CD4-positive, alpha-beta T cell treated with Interleukin-1 beta for 1 hour (primary cell): ENCODE measurements around the gene NELFB.
A peak's percentile ranks its signal among the peaks of the same experiment; 100 is the strongest.

Experiments used
- DNase-seq, 2 donors: peaks; one replicate each; pipeline ENCODE4 v3.0.0-alpha.2; 2020 to 2022

Gene NELFB

DNA sequence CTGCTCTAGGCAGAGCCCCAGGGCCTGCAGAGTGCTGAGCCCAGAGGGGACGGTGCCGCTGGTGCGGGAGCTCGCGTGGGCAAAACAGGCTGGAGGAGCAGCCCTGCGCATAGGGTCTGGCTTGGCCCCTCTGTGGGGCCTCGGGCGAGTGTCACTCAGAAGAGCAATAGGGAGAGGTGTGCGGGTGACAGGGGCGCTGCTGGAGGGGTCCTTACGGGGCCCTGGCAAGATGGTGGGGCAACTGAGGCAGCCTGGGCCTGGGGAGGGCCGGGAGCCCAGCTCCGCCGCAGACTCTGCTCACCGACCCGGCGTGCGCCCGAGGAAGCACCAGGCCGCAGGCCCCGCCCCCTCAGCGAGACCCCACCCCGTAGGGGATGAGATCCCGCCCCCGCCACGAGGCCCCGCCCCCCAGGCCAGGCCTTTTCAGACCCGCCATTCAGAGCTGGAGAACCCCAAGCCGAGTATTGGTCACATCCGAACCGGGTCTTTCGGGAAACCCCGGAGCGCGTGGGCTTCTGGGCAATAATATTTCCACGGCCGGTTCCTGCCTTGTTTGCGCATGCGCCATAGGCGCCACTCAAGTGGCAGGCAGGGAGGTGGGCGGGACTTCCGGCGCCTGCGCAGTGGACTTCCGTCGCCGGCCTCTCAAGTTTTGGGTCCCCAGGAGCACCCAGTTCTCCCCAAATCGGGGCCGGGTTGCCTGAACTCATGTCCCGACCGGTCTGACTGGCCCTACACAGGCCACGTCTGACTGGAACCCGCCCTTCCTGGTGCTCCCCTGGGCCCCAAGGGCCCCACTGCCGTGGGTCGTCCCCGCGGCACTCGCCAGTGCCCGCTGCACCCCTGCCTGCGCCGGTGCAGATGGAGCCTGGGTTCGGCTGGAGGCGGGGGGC is 31.8 kb upstream of the NELFB start:
- DNase-seq, result peak; percentile 99 to 100

DNA sequence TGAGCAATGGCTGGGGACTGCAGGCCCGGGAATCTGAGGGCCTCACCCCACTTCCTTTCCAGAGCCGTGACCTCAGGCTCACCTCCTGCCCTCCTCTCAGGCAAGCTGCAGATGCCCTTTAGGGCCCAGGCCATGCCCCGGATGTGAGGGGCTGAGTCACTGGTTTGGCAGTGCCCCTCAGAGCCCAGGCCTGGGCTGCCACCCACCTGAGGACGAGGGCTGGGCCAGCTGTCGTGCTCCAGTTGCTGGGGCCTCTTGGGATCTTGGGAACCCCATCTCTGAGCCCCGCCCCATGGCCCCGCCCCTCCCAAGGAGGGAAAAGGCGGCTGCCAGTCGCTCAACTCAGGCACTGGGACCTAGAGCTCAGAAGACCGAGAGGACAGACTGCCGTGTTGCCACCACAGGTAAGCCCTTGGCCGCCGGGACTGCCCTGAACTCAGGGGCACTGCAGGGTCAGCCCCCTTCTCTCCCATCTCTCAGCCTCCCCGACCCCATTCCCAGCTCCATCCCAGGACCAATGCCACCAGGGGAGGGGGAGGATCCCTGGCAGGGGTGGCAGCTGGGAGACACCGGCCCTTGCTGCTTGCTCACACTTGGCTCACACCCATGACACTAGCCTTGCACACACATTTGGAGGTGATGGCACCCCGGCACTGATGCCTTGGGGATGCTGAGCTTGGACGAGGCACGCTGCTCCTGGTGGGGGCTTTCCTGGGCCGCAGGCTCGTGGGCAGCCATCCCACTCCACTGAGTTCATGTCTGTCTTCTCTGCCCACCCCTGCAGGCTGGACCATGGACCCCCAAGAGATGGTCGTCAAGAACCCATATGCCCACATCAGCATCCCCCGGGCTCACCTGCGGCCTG is 30.1 kb upstream of the NELFB start, which contains the start of gene CYSRT1:
CYSRT1 (plus strand) TSS at position 345 of the 865 bp plus-strand sequence; CDS start at position 793, 448 bp downstream.
- peak in 1 of 2 donors; percentile 10 for DNase-seq

DNA sequence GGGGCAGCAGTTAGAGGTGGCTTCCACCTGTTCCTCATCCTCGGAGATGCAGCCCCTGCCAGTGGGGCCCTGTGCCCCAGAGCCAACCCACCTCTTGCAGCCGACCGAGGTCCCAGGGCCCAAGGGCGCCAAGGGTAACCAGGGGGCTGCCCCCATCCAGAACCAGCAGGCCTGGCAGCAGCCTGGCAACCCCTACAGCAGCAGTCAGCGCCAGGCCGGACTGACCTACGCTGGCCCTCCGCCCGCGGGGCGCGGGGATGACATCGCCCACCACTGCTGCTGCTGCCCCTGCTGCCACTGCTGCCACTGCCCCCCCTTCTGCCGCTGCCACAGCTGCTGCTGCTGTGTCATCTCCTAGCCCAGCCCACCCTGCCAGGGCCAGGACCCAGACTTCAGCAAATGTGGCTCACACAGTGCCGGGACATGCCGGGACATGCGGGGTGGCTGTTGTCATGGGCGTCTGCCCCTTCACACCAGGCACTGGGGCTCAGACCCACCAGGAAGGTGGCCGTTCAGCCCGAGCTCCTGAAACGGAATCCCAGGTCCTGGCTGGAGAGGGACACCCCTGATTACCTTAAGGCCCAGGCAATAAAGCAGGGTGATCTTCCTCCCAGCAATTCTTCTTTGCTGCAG is 29.3 kb upstream of the NELFB start:
- DNase-seq, result no peak

DNA sequence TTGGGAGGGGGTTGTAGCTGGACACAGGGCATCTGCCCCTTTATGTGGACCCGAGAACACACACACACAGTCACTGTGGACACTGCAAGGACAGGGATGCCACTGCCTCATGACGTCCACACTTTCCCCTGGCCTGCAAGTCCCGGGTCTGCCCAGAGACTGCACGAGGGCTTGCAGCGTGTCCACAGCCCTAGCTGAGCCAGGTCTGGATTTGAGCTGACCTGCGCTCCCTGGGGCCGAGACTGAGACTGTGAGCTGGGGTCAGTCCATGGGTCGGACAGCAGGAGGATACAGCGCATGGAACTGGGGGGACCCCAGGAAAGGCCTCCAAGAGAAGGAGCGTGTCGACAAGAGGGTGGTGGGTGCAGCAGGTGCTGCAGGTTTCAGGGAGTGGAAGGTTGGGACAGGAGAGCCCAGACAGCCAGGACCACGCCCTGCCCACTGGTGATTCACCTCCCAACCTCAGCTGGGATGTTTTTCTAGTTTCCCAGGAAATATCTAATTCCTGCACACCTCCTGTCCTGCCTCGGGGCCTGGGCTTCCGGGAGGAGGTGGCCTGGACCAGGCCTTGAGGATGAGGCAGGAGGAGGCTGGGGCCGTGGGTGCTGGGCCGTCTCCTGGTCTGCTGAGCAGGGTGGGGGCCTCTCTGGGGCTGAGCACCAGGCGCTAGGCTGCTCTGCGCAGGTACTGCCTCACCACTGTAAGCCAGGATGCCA is 28.6 kb upstream of the NELFB start:
- no peak for DNase-seq

DNA sequence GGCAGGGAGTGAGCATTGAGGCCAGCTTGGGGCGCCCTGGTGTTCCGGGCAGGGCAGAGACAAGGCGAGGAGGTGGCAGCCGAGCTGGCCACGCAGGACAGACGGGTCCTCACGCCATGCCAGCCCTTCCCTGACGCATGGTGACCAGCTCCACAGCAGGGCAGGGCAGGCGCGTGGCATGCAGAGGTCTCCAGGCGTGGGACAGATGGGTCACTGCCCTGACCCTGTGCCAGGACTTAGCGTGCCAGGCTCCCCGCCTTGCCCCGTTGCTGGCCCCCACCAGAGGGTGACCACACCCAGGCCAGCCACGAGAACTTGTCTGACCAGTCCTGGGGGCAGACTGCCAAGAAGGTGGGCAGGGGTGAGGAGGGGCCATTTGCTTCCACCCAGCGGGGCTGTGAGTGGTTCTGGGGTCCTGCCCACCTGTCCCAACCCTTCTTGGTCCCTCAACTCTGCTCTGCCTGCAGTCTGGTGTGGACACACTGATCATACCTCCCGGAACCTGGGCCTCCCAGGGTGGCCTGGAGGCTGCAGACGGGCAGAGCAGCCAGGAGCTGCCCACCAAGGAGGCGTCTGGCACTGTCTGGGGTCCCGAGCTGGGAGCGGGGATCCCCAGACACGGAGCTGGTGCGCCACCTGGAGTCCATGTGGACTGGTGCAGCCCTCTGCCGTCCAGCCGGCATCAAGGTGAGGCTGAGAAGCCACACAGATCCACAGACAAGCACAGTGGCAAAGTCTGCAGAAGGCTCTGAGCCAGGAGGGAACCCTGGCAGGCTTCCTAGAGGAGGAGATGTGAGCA is 27.9 kb upstream of the NELFB start, which contains the start of gene RNF224:
RNF224 (plus strand) TSS at position 449 of the 799 bp plus-strand sequence. CDS start 834 bp downstream, outside the sequence.
- DNase-seq, result peak; percentile 82 to 84

DNA sequence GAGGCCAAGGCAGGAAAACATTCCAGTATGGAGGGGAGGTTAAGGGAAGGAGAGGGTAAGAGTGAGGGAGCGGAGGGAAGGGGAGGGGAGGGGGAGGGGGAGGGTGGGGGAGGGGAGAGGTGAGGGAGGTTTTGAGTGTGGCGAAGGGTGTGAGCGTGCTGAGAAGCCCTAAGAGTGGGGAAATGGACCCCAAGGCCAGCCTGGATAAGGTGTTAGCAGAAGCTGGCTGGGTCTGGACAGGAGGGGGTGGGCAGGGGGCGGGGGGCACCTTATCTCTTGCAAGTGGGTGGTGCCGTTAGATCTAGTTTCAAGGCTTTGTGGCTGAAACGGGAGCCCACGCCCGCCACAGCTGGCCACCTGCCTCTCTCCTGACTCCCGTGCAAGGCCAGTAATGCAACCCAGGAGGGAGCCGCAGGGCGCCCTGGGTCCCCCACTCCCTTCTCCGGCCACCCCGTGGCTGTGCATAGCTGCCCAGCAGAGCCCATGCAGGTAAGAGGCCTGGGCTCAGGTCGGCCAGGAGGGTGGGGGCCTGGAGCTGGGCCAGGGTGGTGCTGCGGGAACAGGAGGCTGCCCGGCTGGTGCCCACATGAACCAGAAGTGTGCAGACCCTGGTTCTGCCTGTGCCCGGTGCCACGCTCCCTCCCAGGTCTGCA is 27.1 kb upstream of the NELFB start:
- no peak for DNase-seq

DNA sequence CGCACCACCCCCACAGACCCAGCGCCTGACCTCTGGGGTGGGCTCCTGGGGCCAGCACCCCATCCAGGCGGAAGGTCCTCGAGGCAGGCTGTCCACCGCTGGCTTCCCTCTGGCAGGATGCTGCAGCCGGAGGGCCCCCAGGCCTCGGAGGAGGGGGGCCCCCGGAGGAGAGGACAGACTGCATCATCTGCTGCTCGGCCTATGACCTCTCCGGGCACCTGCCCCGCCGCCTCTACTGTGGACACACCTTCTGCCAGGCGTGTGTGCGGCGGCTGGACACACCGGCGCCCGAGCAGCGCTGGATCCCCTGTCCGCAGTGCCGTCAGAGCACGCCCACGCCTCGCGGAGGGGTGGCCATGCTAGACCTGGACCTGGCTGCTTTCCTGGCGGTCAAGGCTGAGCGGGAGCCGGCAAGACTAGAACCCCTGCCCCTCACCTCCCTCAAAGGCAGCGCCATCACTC is 26.6 kb upstream of the NELFB start:
- DNase-seq, result no peak

DNA sequence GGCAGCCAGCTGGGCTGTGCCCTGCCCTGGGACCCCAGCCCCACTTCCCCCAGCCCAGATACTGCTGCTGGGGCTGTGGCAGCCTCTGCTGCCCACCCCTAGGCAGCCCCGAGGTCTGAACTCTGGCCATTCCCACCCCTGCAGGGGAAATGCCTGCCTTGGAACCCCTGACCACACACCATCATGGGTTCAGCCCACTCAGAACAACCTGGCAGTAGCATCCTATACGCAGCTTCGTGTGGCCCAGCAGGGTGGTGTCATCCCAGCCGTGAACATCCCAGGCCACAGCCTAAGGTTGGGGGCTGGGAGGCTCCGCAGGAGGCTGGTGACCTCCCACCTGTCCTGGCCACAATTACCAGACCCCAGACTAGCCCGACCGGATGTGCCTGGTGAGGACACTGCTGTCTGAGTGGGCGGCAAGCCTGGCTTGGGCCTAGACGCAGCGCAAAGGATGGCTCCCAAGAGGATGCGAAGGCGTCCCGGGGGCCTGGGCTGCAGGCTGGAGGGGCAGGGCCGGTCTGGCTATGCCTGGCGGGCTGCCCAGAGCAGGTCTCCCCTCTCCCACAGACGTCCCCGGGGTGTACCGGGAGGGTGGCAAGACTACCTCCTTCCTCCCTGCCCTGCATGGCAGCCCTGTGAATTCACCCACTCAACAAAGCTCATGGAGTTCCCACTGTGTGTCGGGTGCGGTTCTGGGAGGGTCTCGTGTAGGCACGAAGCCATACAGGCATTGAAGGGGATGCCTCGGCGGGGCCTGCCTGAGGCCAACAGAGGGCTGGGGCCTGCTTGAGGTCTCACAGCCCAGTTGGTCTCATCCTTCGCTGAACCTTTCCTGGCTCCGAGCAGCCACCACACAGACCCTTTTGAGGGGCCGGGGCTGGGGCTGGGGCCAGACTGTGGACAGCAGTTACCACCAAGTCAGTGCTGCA is 25.9 kb upstream of the NELFB start:
- DNase-seq, result no peak

DNA sequence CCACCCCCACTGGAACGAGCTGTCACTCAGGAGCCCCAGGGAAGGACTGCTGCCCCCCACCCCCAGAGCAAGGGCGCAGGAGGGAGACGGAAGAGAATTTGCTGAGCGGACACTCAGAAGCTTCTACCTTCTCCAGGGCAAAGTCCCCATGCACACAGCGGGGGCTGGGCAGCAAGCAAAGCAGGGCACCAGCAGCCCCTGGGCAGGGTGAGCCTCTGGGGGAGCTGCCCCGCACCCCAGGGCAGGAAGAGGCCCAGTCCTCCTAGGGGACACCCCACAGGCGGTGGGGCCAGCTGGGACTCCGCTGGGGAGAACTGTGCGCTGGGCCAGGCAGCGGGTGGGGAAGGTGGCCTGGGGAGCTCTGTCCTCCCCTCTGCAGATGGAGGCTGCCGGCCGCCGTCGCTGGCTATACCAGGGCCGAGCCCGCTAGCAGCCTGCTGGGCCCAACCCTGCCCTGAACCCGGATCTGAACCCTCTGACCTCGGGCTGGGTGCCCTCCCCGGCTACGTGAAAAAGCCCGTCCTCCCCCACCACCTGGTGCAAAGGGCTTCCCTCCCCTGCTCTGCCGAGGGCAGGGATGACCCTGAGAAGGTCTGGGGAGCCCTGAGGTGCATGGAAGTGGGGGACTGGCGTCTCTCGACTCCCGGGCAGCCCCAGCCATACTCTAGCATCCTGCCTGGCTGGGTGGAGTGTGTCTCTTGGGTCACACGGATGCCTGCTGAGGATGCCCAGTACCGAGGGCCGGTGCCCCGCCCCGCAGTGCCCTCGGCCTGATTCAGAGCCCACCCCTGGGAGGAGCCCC is 25.0 kb upstream of the NELFB start:
- no peak for DNase-seq

DNA sequence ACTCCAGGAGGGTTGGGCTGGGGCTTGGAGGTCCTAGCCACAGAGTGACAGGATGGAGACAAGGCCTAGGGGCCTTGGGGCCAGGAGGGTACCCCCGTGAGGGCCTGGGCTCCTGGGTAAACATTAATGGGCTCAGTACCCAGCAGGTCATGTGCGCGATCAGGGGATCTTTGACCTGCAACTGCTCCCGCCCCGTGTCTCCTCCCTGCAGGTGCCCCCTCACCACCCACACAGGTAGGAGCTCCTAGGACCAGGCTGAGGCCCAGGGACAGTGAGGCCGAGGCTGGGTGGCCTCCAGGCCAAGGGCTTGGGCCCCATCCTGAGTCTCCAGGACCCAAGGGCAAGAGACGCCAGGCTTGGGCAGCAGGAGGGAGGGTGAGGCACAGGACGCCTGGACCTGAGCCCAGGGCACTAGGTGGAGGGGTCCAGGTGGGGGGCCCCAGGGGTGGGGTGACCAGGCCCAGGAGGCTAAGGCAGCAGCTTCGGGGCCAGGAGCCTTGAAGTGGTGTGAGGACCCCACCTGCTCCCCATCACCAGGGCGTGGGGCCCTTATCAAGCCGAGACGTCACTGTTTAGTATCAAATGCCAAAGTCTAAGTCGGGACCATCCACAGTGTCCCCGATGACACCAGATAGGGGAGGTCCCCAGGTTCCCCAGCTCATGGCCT is 24.3 kb upstream of the NELFB start, which contains the start of gene SLC34A3:
SLC34A3 (plus strand) TSS at position 197 of the 667 bp plus-strand sequence. CDS start 802 bp downstream, outside the sequence.
- no peak for DNase-seq

DNA sequence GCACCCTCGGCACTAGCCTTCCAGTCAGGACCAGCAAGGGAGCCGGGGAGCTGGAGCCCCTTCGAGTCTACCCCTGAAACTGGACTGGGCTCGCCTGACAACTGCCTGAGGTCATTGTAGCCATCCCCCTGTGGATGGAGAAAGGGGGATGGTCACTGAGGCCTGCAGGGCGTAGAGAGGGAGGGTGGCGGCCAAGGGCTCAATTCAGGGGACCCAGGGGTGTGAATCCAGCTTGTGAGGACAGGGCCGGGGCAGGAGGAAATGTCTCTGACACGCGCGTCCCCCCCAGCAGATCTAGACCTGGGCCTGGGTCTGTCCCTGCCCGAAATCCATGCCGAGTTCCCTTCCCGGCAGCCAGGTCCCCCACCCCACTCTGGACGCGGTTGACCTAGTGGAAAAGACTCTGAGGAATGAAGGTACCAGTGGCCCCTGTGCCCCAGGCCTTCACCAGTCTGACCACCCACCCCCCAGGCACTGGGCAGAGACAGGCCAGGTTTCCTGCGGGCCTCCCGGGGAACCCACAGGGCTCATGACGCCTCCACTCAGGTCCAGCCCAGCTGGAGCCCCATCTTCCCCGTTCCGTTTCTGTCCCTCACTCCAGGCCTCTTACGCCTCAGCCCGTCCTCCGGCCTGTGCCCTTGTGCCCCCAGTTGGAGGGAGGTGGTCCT is 23.6 kb upstream of the NELFB start:
- no peak for DNase-seq

DNA sequence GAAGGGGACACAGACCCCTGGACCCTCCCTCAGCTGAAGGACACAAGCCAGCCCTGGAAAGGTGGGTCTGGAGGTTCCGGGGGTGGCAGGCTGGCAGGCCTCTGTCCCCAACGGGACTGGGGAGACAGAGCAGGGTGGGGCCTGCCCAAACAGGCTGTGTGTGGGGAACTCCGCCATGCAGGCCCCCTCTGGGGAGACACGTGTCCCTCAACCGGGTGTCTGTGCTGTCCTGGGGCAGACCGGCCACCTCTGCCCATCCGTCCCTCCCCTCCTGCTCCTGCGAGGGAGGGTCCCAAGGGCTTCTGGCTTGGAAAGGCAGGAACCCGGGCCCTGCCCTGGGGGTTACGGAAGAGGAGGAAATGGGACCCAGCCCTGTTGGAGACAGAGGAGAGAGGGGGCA is 23.0 kb upstream of the NELFB start:
- DNase-seq, result no peak

DNA sequence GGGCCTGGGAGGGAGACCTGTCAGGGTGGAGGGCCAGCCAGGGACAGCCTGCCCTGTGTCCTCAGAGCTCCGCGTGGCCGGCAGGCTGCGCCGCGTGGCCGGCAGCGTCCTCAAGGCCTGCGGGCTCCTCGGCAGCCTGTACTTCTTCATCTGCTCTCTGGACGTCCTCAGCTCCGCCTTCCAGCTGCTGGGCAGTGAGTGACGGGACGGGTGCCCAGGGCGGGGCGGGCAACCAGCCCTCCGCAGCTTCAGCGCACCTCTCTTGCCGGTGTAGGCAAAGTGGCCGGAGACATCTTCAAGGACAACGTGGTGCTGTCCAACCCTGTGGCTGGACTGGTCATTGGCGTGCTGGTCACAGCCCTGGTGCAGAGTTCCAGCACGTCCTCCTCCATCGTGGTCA is 22.6 kb upstream of the NELFB start:
- no peak for DNase-seq

DNA sequence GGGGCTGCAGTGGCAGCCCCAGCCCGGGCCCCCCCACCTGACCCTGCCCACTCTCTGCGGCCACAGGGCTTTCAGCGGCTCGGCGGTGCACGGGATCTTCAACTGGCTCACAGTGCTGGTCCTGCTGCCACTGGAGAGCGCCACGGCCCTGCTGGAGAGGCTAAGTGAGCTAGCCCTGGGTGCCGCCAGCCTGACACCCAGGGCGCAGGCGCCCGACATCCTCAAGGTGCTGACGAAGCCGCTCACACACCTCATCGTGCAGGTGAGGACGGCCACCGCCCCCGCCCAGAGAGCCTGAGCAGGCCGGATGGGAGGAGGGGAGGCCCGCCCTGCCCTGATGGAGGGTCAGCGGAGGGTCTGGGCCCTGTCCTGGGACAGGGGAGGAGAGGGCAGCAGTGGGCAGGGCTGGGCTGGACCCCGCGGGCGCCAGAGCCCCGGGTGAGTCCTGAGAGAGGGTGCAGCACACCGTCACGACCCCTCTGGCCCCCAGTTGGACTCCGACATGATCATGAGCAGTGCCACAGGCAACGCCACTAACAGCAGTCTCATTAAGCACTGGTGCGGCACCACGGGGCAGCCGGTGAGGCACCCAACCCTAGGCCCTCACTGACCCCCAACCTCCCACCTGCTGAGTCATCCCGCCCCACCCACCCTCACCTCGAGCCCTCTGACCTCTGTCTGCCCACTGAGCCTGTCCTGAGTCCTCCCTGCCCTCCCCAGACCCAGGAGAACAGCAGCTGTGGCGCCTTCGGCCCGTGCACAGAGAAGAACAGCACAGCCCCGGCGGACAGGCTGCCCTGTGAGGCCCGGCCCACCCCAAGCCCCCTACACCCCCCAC is 21.8 kb upstream of the NELFB start:
- no peak for DNase-seq

DNA sequence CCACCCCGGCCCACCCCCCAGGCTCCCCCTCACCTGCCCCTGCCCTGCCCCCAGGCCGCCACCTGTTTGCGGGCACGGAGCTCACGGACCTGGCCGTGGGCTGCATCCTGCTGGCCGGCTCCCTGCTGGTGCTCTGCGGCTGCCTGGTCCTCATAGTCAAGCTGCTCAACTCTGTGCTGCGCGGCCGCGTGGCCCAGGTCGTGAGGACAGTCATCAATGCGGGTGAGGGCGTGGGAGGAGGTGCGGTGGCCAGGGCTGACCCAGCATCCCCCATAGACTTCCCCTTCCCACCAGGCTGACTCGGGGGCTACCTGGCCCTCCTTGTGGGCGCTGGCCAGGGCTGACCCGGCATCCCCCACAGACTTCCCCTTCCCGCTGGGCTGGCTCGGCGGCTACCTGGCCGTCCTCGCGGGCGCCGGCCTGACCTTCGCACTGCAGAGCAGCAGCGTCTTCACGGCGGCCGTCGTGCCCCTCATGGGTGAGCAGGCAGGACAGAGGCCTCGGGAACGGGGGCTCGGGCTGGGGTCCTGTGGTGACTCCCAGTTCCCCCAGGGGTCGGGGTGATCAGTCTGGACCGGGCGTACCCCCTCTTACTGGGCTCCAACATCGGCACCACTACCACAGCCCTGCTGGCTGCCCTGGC is 21.0 kb upstream of the NELFB start:
- no peak for DNase-seq
